Parathyroid adenoma (tissue), 2 donors: ENCODE data around the gene FAM184A.
A peak's percentile ranks its signal among the peaks of the same experiment; 100 is the strongest.

ENCODE experiments used
- H2AFZ ChIP-seq: fragments of 300-600 bp; sonication (generic); one replicate; pipeline ENCODE4 v1.7.0; 2017; ENCODE audit warnings: antibody characterized with exemption, mild to moderate bottlenecking
- H3K27ac ChIP-seq: fragments of 300-600 bp; sonication (generic); one replicate; pipeline ENCODE4 v1.7.0; 2017
- H3K27me3 ChIP-seq: fragments of 300-600 bp; sonication (generic); one replicate; pipeline ENCODE4 v1.7.0; 2017; ENCODE audit warnings: low read length; ENCODE audit not compliant: control insufficient read depth, insufficient read depth
- H3K36me3 ChIP-seq: fragments of 300-600 bp; sonication (generic); one replicate; pipeline ENCODE4 v1.7.0; 2017; ENCODE audit warnings: low read length; ENCODE audit not compliant: control insufficient read depth, insufficient read depth
- H3K4me1 ChIP-seq: fragments of 300-600 bp; sonication (generic); one replicate; pipeline ENCODE4 v1.7.0; 2017; ENCODE audit warnings: control low read depth
- H3K4me2 ChIP-seq: fragments of 300-600 bp; sonication (generic); one replicate; pipeline ENCODE4 v1.7.0; 2017; ENCODE audit warnings: low read length
- H3K4me3 ChIP-seq: fragments of 300-600 bp; sonication (generic); one replicate; pipeline ENCODE4 v1.7.0; 2017; ENCODE audit warnings: low read depth, low read length
- H3K79me2 ChIP-seq: fragments of 300-600 bp; sonication (generic); one replicate; pipeline ENCODE4 v1.7.0; 2017; ENCODE audit warnings: control low read depth
- H3K9ac ChIP-seq: fragments of 300-600 bp; sonication (generic); one replicate; pipeline ENCODE4 v1.7.0; 2017; ENCODE audit warnings: mild to moderate bottlenecking
- H3K9me3 ChIP-seq: fragments of 300-600 bp; sonication (generic); one replicate; pipeline ENCODE4 v1.7.0; 2017; ENCODE audit warnings: low read length; ENCODE audit not compliant: control insufficient read depth
- TF ChIP-seq, protein P1 (sequence below): fragments of 300-600 bp; sonication (generic); IDR thresholded peaks from one replicate; pipeline ENCODE4 v1.7.0; 2017; ENCODE audit warnings: antibody characterized with exemption, mild to moderate bottlenecking
- donor health status: primary hyperparathyroidism.

Gene FAM184A

GRCh38 chr6:119116712-119117281 lies 38.3 kb upstream of the FAM184A start:
- Histone ChIP-seq H3K79me2 (no peaks in the 10 kb centered on the region), H2AFZ (no peak overlapping the region), H3K4me1 (no peaks in the 10 kb centered on the region), H3K4me2 (no peak overlapping the region), H3K9me3 (no peaks in the 10 kb centered on the region), H3K27me3 (no peaks in the 10 kb centered on the region), H3K9ac (no peak overlapping the region), H3K4me3 (no peak overlapping the region), H3K36me3 (no peaks in the 10 kb centered on the region), H3K27ac (no peak overlapping the region)
- TF ChIP-seq, protein P1, sequence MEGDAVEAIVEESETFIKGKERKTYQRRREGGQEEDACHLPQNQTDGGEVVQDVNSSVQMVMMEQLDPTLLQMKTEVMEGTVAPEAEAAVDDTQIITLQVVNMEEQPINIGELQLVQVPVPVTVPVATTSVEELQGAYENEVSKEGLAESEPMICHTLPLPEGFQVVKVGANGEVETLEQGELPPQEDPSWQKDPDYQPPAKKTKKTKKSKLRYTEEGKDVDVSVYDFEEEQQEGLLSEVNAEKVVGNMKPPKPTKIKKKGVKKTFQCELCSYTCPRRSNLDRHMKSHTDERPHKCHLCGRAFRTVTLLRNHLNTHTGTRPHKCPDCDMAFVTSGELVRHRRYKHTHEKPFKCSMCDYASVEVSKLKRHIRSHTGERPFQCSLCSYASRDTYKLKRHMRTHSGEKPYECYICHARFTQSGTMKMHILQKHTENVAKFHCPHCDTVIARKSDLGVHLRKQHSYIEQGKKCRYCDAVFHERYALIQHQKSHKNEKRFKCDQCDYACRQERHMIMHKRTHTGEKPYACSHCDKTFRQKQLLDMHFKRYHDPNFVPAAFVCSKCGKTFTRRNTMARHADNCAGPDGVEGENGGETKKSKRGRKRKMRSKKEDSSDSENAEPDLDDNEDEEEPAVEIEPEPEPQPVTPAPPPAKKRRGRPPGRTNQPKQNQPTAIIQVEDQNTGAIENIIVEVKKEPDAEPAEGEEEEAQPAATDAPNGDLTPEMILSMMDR = no peak

- no peaks in the 10 kb centered on the region for H3K27me3 ChIP-seq
- H3K9ac ChIP-seq = no peak overlapping the region
- H3K79me2 ChIP-seq = no peaks in the 10 kb centered on the region
- TF ChIP-seq, protein P1 = no peak
- no peak overlapping the region for H3K4me3 ChIP-seq
- H3K36me3 ChIP-seq = no peaks in the 10 kb centered on the region
- H2AFZ ChIP-seq = no peak overlapping the region
- no peak overlapping the region for H3K4me2 ChIP-seq
- no peak overlapping the region for H3K27ac ChIP-seq
- no peaks in the 10 kb centered on the region for H3K9me3 ChIP-seq
- H3K4me1 ChIP-seq = peaks cover 5% of the 10 kb centered on the region
These were observed 35.5 kb upstream of the FAM184A start for GRCh38 chr6:119113961-119114360.

- H3K79me2 ChIP-seq = no peaks in the 10 kb centered on the region
These were observed 34.5 kb upstream of the FAM184A start for GRCh38 chr6:119112812-119113530.

DNA sequence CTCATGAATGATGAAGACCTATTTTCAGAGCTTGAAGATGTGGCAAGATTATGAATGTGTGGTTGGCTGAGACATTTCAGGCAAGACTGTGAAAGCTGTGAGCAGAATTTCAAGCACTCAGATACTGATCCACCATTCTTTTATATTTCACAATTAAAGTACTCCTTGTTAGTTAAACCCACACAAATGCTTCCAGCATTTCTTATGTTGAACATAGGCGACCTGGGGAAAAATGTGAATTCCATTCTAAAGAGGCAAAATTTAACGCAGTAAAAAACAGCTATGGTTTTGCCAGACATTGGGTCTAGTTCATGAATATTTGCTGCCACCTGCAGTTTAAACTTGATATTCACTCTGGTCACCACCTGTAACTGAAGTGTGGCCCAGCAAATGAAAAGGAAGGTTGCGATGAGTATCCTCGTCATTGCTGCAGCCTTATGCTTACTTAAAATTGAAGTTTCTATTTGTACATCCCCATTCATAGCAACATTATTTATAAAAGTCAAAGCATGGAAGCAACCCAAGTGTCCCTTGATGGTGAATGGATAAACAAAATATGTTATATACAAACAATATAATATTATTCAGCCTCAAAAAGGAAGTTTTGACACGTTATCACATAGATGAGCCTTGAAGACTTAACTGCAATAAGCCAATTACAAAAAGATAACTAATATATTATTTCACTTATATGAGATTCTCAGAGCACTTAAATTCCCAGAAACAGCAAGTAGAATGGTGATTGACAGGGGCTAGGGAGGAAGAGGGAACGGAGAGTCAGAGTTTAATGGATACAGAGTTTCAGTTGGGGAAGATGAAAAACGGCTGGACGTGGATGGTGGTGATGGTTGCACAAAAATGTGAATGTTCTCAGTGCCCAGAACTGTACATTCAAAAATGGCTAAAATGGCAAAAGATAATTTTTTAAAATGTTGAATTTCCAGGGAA lies 32.4 kb upstream of the FAM184A start:
- H3K27me3 ChIP-seq = no peaks in the 10 kb centered on the region
- no peak overlapping the region for H3K4me3 ChIP-seq
- H3K36me3 ChIP-seq = no peaks in the 10 kb centered on the region
- H3K4me1 ChIP-seq = peaks cover 5% of the 10 kb centered on the region
- no peak overlapping the region for H3K27ac ChIP-seq
- no peak overlapping the region for H3K9ac ChIP-seq
- H3K79me2 ChIP-seq = no peaks in the 10 kb centered on the region
- no peak overlapping the region for H3K4me2 ChIP-seq
- H3K9me3 ChIP-seq = no peaks in the 10 kb centered on the region
- TF ChIP-seq, protein P1 = peak; percentile 78
- H2AFZ ChIP-seq = peak overlapping the region; percentile 52

More at GRCh38 chr6:119112812-119113530, 34.5 kb upstream of the FAM184A start:
- no peaks in the 10 kb centered on the region for H3K9me3 ChIP-seq
- H3K4me1 ChIP-seq = peaks cover 5% of the 10 kb centered on the region
- H3K27ac ChIP-seq = no peak overlapping the region
- no peak overlapping the region for H2AFZ ChIP-seq
- H3K4me2 ChIP-seq = no peak overlapping the region
- no peaks in the 10 kb centered on the region for H3K27me3 ChIP-seq
- no peak overlapping the region for H3K4me3 ChIP-seq
- TF ChIP-seq, protein P1 = no peak
- H3K9ac ChIP-seq = no peak overlapping the region
- H3K36me3 ChIP-seq = no peaks in the 10 kb centered on the region
